HepG2 (cell line): ENCODE measurements around the gene OS9. TPM values are rescaled to one million over a fixed set of nuclear protein-coding genes. Genes with fewer than 3 reads are reported as not detected.

ENCODE experiments used
- ASH2L ChIP-seq: fragments of 300-600, 200-600 bp; sonication (generic); IDR thresholded peaks from 2 replicates; pipeline ENCODE4 v1.7.0; 2017; ENCODE audit warnings: low read depth, mild to moderate bottlenecking, moderate library complexity, mixed read lengths, low read length; ENCODE audit not compliant: insufficient read length
- BRD4 ChIP-seq: sonication (generic); formaldehyde crosslinking; IDR thresholded peaks from 2 replicates; pipeline ENCODE4 v1.4.0; 2020; ENCODE audit warnings: missing genetic modification reagents
- CCDC6 ChIP-seq: sonication (generic); formaldehyde crosslinking; IDR thresholded peaks from 2 replicates; pipeline ENCODE4 v1.8.1; 2022; ENCODE audit warnings: mild to moderate bottlenecking, missing genetic modification reagents, moderate library complexity
- ELF1 ChIP-seq: sonication (generic); formaldehyde crosslinking; IDR thresholded peaks from 2 replicates; pipeline ENCODE4 v1.4.0; 2020; ENCODE audit warnings: missing genetic modification reagents
- GTF2F1 ChIP-seq: fragments of 150-350 bp; IDR thresholded peaks from 2 replicates; pipeline ENCODE4 v1.6.1; 2014; ENCODE audit warnings: low read length
- JDP2 ChIP-seq: sonication (generic); formaldehyde crosslinking; IDR thresholded peaks from 2 replicates; pipeline ENCODE4 v1.8.1; 2022; ENCODE audit warnings: missing genetic modification reagents, borderline replicate concordance
- KMT2B ChIP-seq: IDR thresholded peaks from 2 replicates; pipeline ENCODE4 v1.6.1; 2016; ENCODE audit warnings: missing genetic modification reagents, missing compliant biosample characterization
- NBN ChIP-seq: fragments of 450-650 bp; conservative IDR thresholded peaks from 2 replicates; pipeline ENCODE4 v1.6.1; 2017
- POGZ ChIP-seq: sonication (generic); formaldehyde crosslinking; IDR thresholded peaks from 2 replicates; pipeline ENCODE4 v1.4.0; 2020; ENCODE audit warnings: mild to moderate bottlenecking, missing genetic modification reagents
- PTBP1 ChIP-seq: fragments of 200-400 bp; formaldehyde crosslinking; IDR thresholded peaks from 2 replicates; pipeline ENCODE4 v1.6.1; 2018; ENCODE audit warnings: low read length, low read depth; ENCODE audit not compliant: poor library complexity, severe bottlenecking
- SMC3 ChIP-seq: IDR thresholded peaks from 2 replicates; pipeline ENCODE4 v1.6.1; 2011; ENCODE audit warnings: low read length, improper control_type of control experiment
- THAP11 ChIP-seq: IDR thresholded peaks from 2 replicates; pipeline ENCODE4 v1.6.1; 2016; ENCODE audit warnings: missing biosample characterization, missing genetic modification reagents
- ZBTB38 ChIP-seq: sonication (generic); formaldehyde crosslinking; IDR thresholded peaks from 2 replicates; pipeline ENCODE4 v1.5.1; 2020; ENCODE audit warnings: mild to moderate bottlenecking, missing genetic modification reagents
- ZFP82 ChIP-seq: sonication (generic); formaldehyde crosslinking; IDR thresholded peaks from 2 replicates; pipeline ENCODE4 v1.5.1; 2020; ENCODE audit warnings: mild to moderate bottlenecking, missing genetic modification reagents, borderline replicate concordance
- ZNF282 ChIP-seq: fragments of 450-650 bp; IDR thresholded peaks from 2 replicates; pipeline ENCODE4 v1.6.1; 2018; ENCODE audit not compliant: partially characterized antibody
- ZNF724P ChIP-seq: sonication (generic); formaldehyde crosslinking; IDR thresholded peaks from 2 replicates; pipeline ENCODE4 v1.8.0; 2022; ENCODE audit warnings: missing genetic modification reagents, borderline replicate concordance
- polyA plus RNA-seq, 8 experiments: library from polyadenylated mRNA; depleted of rRNA in 3 of 8; stranded (reverse) in 7 of 8; unstranded in 1 of 8; fragments of >200 nt; fragmentation: Illumina TruSeq in 4 of 8; extraction: Trizol in 4 of 8; gene quantifications; 2 replicates each; pipeline versions ENCODE4 v1.2.1 to v1.2.3, GENCODE V29; 2011 to 2016; ENCODE audit warnings: low read depth in 4 of 8, missing spikeins in 1 of 8, mixed read lengths in 1 of 8; ENCODE audit not compliant: insufficient read depth in 1 of 8
- total RNA-seq, 5 experiments: library from RNA; depleted of rRNA; stranded (reverse); fragments of >200 nt; fragmentation: Illumina TruSeq; extraction: Trizol; gene quantifications; 2 replicates each; pipeline ENCODE4 v1.2.3, GENCODE V29; 2016; ENCODE audit warnings: low read depth in 1 of 5
- TF ChIP-seq, protein P1 (sequence below): sonication (generic); formaldehyde crosslinking; IDR thresholded peaks from 2 replicates; pipeline ENCODE4 v1.4.0; 2020; ENCODE audit warnings: missing genetic modification reagents, borderline replicate concordance
- TF ChIP-seq, protein P2 (sequence below): sonication (generic); formaldehyde crosslinking; IDR thresholded peaks from 2 replicates; pipeline ENCODE4 v1.4.0; 2020; ENCODE audit warnings: mild to moderate bottlenecking, missing genetic modification reagents
- TF ChIP-seq, protein P3 (sequence below): IDR thresholded peaks from 2 replicates; pipeline ENCODE4 v1.6.1; 2016; ENCODE audit warnings: mild to moderate bottlenecking

The OS9 gene
- total and polyA plus RNA-seq, 2 of the 13 experiments (the other 11 are each of a cell fraction or from before 2014, with no cell fraction given), result 156 to 206 TPM

DNA sequence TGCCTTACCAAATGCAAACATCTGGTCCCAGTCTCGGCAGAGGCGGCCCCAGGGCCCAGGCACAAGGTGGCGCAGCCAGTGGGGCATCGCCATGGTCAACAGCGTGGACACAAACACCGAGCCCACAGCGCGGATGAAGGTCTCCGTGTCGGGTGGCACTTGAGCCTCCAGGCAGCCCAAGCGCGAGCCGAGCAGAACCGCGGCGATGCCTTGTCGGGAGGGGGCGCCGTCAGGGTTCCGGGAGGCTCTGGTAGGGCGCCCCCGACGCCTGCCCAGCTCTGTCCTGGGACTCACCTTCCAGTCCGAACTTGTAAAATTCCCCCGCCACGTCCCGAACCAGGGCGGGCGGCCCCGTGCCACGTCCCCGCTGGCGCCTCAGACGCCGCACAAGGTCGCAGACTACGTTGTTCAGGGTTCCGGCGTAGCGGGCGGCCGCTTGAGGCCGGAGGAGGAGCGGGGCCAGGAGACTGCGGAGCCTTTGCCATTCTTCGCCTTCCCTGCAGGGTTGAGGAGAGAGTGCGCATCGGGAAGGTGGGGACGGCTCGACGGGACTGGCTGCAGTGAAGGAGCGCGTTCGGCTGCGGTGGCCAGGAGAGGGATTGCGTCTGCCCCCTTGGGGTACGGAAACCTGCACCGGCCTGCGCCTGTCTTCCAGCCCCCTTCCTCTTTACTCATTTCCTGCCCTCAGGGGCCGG lies 71.2 kb downstream of the OS9 start (continued):
- TF ChIP-seq BRD4 (CRISPR knock-in tag) (peak; percentile 67; the same call in 1 of the 2 replicates), ZNF282 (no peak), THAP11 (peak; percentile 50; the same call in 1 of the 2 replicates), KMT2B (CRISPR knock-in tag) (no peak), NBN (no peak), ZBTB38 (no peak; the same call in 1 of the 2 replicates), JDP2 (CRISPR knock-in tag) (no peak), PTBP1 (no peak), CCDC6 (CRISPR knock-in tag) (no peak), POGZ (CRISPR knock-in tag) (peak; percentile 34; the same call in 1 of the 2 replicates), GTF2F1 (no peak), ZFP82 (CRISPR knock-in tag) (no peak), ASH2L (peak; percentile 16), ELF1 (CRISPR knock-in tag) (no peak), ZNF724P (0 out of 2 replicates have a peak, but pooled peaks have one; percentile 17), SMC3 (no peak)
- TF ChIP-seq, protein P1, sequence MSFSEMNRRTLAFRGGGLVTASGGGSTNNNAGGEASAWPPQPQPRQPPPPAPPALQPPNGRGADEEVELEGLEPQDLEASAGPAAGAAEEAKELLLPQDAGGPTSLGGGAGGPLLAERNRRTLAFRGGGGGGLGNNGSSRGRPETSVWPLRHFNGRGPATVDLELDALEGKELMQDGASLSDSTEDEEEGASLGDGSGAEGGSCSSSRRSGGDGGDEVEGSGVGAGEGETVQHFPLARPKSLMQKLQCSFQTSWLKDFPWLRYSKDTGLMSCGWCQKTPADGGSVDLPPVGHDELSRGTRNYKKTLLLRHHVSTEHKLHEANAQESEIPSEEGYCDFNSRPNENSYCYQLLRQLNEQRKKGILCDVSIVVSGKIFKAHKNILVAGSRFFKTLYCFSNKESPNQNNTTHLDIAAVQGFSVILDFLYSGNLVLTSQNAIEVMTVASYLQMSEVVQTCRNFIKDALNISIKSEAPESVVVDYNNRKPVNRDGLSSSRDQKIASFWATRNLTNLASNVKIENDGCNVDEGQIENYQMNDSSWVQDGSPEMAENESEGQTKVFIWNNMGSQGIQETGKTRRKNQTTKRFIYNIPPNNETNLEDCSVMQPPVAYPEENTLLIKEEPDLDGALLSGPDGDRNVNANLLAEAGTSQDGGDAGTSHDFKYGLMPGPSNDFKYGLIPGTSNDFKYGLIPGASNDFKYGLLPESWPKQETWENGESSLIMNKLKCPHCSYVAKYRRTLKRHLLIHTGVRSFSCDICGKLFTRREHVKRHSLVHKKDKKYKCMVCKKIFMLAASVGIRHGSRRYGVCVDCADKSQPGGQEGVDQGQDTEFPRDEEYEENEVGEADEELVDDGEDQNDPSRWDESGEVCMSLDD, result peak; percentile 51; the same call in 1 of the 2 replicates
- TF ChIP-seq, protein P2, sequence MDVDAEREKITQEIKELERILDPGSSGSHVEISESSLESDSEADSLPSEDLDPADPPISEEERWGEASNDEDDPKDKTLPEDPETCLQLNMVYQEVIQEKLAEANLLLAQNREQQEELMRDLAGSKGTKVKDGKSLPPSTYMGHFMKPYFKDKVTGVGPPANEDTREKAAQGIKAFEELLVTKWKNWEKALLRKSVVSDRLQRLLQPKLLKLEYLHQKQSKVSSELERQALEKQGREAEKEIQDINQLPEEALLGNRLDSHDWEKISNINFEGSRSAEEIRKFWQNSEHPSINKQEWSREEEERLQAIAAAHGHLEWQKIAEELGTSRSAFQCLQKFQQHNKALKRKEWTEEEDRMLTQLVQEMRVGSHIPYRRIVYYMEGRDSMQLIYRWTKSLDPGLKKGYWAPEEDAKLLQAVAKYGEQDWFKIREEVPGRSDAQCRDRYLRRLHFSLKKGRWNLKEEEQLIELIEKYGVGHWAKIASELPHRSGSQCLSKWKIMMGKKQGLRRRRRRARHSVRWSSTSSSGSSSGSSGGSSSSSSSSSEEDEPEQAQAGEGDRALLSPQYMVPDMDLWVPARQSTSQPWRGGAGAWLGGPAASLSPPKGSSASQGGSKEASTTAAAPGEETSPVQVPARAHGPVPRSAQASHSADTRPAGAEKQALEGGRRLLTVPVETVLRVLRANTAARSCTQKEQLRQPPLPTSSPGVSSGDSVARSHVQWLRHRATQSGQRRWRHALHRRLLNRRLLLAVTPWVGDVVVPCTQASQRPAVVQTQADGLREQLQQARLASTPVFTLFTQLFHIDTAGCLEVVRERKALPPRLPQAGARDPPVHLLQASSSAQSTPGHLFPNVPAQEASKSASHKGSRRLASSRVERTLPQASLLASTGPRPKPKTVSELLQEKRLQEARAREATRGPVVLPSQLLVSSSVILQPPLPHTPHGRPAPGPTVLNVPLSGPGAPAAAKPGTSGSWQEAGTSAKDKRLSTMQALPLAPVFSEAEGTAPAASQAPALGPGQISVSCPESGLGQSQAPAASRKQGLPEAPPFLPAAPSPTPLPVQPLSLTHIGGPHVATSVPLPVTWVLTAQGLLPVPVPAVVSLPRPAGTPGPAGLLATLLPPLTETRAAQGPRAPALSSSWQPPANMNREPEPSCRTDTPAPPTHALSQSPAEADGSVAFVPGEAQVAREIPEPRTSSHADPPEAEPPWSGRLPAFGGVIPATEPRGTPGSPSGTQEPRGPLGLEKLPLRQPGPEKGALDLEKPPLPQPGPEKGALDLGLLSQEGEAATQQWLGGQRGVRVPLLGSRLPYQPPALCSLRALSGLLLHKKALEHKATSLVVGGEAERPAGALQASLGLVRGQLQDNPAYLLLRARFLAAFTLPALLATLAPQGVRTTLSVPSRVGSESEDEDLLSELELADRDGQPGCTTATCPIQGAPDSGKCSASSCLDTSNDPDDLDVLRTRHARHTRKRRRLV (CRISPR knock-in tag), result no peak
- TF ChIP-seq, protein P3, sequence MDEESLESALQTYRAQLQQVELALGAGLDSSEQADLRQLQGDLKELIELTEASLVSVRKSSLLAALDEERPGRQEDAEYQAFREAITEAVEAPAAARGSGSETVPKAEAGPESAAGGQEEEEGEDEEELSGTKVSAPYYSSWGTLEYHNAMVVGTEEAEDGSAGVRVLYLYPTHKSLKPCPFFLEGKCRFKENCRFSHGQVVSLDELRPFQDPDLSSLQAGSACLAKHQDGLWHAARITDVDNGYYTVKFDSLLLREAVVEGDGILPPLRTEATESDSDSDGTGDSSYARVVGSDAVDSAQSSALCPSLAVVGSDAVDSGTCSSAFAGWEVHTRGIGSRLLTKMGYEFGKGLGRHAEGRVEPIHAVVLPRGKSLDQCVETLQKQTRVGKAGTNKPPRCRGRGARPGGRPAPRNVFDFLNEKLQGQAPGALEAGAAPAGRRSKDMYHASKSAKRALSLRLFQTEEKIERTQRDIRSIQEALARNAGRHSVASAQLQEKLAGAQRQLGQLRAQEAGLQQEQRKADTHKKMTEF, result peak; percentile 33; the same call in 1 of the 2 replicates
